HUDEP-2 (cell line): Measurements from ENCODE around the gene EPG5.

Source experiments
- DNase-seq, 76 experiments: peaks; one replicate each; lab custom pipeline; 2025; ENCODE audit not compliant: unreplicated experiment in 76 of 76; lab: John Stamatoyannopoulos, UW

EPG5 gene

DNA sequence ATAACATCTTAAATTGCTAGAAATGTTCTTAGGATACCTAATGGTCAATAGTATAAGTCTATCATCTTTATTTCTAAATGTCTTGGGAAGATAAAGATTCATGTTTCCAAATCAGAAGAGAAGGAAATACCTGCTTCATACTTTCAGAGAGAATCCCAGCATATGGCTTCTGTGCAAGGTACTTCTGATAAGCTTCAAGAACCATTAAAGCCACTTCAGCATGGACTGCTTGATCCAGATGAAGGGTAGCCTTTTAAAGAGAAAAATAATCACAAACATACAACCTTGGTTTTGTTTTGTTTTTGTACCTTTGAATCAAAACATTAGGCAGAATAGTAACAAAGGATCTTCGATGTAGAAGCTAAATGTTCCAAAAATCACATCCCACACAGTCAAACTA is 44.0 kb downstream of the EPG5 start:
- DNase-seq, result no peak

- DNase-seq, result peak in 68 of 76 experiments; percentile 12 to 92 (median 66)
These were observed 46.8 kb downstream of the EPG5 start for GRCh38 chr18:45920367-45920766.

DNA sequence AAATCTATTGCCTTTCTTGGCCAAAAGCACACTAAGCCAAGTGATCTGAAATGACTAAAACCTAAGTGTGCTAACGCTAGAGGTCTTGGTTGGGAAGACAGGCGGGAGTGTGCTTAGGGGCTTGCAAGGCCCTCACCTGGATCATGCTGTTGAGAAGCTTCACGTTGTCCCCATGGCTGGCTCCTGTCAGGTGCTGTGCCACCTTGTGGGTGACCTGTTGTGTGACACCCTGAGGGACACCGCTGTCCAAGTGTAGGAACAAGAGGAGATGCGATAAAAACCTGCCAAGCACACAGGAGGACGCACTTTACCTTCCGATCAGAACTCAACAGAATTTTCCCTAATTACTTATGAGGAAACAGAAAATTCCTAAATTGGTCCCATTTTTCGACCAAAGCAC is 50.8 kb downstream of the EPG5 start:
- peak in 1 of 76 experiments; percentile 1 for DNase-seq

DNA sequence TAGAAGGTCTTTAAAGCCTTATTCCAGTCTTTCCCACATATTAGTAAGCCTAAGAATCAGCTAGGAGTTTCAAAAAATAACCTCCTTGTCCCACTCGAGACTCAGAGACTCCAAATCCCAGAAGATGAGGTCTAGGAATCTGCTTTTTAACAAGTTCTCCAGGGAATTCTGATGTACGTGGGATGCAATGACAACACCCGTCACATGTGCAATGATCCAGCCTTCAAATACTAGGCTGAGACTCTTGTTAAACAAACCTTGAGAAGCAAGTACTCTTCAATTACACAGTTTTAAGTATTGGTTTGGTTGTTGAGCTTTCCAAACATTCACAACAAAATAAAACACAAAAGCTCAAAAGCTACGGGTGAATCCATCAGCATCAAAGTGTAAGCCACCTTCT is 53.9 kb downstream of the EPG5 start:
- DNase-seq, result no peak

DNA sequence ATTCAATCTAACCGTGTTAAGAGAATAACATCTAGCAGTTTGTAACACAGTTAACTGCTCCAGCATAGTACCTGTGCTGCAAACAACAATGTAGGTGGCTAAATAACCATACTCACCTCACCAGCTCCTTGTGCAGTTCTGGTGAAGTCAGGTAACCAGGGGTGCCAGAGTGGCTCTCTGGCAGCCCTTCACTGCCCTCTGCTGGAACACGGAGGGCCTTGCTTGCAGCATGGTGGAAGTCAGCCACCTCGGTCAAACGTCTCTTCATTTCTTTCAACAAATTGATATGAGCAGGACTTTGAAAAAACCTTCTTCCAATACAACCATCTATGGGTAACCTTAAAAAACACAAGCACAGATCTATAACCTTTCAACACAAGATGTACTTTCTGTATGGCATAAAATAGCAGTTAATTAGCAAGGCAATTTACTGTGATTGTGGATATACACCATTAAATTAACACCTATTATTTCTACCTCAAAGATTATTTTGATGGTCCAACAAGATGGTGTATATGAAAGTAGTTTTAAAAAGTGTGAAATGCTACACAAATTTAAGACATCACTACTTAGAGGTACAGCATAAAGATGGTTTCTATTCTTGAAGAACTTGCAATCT is 56.6 kb downstream of the EPG5 start:
- DNase-seq, result peak in 57 of 76 experiments; percentile 3 to 75 (median 35)

DNA sequence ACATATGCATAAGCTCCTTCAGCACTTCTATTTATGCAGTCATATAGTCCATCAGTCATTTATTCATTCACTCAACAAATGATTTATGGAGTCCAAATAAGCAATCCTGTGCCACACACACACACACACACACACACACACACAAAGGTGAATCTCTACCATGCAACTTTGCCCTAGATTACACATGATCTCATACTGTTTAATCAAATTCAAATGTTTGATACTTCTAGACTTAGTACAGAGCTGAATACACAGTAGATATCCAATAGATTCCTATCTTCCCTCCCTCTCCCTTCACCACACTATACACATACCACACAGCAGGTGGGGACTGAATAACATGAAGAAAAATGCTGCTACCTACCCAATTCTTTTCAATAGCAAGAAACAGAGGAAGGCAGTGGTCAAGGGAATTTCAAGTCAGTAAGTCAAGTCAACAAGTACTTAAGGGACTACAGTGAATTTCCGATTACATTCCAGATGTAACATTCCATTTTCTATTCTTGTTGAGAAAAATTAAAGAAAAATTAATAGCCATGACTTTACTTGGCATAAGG is 65.4 kb downstream of the EPG5 start:
- DNase-seq, result no peak

DNA sequence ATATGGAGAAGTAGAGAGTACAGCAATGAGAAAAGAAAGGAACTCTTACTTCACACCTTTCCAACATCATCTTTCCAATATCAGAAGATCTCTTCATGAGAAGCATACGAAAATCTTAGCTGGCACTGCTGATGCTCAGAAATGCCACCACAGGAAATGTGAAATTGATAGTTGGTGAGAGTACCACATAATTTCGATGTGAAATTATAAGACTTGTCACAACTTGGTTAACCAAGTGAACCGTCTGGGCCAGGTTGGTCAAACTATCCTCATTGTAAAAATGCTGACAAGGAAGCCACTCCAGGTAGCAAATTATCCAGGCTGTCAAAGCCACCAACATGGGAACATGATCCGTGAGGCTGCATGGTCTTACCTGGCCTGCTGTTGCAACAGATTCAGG is 66.5 kb downstream of the EPG5 start:
- DNase-seq, result no peak

DNA sequence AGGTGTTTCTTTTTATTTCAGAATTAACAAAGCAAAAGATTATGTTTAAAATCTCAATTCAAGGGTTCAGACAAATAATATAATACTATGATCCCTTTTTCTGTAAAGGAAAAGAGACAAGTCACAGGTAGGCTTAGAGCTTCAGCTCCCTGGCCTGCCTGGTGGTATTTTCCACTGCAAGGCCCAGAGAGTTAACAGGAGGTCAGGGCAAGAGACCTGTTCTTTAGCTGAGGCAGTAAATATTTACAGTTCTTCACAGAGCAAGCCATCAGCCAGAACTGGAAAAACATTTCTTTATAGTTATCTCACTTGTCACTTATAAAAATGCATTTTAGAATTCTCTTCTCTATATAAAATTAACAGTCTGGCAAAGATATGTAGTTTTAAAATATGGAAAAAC is 70.1 kb downstream of the EPG5 start:
- no peak for DNase-seq

- DNase-seq, result no peak
These were observed 70.7 kb downstream of the EPG5 start for GRCh38 chr18:45896452-45896851.

GRCh38 chr18:45895339-45895738 is 71.8 kb downstream of the EPG5 start:
- no peak for DNase-seq

DNA sequence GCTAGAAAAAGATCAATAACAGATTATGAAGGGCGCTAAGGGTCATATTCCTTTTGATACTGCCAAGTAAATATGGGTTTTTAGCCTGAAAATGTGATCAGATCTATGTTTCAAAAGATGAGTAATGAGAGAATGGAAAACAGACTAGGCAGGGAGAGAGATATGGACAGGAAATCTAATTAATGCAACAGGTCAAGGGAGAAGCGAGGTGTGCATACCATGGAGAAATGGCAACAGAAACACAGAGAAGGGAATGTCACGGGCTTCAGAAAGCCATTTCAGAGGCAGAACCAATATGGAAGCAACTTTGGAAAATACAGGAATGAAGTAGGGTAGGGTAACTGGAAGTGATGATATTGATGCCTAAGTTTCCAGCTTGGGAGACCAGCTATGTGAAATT is 72.3 kb downstream of the EPG5 start:
- DNase-seq, result no peak

DNA sequence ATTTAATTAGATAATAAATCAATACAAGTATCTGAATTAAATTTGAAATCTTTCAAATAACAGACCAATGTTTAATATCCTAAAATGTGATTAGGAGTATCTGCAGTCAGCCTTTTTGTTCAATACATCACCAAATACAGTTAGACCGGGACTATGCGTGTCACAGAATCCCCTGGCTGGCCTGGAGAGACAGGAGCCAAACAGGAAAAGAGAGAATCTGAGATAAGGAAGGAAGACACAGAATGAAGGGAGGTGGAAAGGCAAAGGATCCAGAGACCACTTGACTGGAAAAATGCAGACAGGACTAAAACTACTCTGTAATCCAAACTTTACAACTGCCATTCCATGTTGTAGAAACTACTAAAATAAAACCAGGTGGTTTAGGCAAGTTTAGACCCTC is 75.3 kb downstream of the EPG5 start:
- no peak for DNase-seq

- no peak for DNase-seq
These were observed 76.5 kb downstream of the EPG5 start for GRCh38 chr18:45890606-45891005.

DNA sequence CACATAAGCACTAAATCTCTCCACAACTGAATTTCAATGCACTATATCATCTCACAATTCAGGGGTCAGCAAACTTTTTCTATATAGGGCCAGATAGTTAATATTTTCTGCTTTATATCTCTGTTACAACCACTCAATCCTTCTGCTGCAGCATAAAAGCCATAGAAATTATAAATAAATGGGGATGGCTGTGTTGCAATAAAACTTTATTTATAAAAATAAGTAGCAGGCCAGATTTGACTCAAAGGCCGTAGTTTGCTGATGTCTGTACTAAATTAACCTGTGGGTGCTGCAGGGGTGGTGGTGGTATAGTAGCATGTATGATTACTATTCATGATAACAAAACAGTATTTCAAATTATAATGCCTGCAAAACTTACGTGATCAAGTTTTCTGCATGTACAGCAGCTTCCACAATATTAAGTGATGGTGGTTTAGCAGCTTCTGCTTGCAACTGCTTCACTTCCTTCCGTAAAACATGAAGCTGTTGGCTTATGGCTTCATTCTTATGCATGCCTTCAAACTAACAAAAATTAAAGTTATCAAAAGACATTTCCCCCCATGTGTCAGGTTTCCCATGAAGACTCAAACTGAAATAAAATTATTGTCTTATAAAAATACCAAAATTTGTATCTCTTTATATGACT is 77.6 kb downstream of the EPG5 start:
- no peak for DNase-seq

DNA sequence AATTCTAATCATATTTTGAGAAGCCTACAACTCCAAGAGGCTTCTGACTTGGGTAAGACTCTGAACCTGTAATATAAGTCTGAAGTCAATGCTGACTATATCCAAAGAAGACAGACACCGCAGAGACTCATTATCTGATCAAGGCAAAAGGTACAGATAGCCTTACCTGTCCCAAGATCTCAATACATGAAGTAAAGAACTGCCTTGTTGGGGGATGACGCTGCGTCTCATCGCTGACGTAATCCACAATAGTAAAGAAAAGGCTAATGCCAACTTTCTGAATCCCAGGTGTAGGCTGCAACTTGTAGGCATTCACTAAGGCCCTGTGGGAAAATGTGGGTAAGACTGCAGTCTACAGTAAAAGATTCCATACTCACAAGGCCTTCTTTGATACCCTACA is 79.5 kb downstream of the EPG5 start:
- no peak for DNase-seq

DNA sequence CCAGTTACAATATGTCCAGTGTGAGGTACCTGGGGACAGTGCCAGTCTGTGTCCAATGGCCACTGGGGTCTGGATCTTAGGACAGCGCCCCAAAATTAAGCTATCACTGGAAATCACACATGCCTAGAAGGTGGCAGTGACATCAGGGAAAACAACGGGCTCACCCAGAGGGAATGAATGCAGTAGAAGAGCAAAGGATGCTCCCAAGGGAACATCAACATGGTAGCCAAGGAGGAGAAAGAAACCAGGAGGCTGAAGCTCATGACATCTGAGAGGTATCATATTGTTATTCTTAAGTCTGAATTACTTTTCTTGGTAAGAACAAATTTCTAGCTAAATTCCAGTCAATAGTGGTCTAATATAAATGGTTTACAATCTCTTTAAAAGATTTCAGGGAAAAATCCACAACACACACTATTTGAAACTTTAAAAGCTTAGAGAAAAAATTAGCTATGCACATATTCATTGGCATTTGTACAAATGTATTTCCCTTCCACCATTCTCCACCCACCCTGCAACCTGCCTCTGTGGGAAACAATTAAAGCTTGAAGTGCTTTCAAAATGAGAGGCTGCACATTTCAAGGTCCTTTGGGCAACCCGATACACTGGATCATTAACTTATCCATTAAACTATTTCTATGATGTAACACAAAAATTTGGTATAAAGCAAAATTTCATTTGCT is 86.1 kb downstream of the EPG5 start:
- no peak for DNase-seq

GRCh38 chr18:45879681-45880655 is 87.2 kb downstream of the EPG5 start:
- DNase-seq, result peak in 70 of 76 experiments; percentile 1 to 78 (median 47)

DNA sequence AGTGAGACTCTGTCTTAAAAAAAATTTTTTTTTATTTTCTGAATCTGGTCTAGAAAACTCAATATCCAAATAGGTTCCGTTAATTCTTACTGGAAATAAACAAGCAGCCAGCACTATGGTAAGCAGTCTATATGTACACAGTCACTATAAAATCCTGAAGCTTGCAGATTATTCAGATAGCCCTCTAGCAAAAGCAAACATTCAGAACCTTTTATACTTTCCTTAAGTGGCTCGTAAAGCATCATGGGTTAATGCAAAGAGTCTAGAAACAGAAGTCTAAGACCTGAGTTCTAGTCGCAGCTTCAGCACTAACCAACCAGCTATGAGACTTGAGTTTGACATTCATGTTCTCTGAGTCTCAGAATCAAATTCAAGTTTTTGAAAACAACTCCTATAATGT is 89.7 kb downstream of the EPG5 start:
- DNase-seq, result no peak

GRCh38 chr18:45876161-45876560 is 91.0 kb downstream of the EPG5 start:
- DNase-seq, result no peak

DNA sequence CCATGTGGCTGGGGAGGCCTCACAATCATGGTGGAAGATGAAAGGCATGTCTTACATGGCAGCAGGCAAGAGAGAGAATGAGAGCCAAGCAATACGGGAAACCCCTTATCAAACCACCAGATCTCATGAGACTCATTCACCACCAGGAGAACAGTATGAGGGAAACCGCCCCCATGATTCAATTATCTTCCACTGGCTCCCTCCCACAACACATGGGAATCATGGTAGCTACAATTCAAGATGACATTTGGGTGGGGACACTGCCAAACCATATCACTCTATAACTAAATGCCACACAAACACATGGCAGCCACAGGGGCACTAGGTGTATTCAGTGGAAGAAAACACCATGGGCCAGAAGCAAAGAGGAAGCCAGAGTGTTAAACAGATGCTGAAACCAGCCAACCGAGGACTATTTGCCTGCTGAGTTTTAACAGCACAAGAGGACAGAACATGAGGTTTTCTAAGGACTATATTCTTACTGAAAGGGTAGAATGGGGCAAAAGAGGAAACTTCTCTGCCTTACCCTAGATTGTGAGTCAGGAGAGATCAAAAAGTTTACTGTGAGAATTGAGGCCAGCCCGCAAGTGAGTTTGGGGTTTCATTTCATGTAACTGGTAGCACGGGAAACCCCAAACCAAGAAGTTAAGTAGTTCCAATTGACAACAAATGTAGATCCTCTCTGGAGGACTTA is 92.5 kb downstream of the EPG5 start:
- DNase-seq, result peak in 35 of 76 experiments; percentile 3 to 85 (median 40)
